Activated CD4-positive, alpha-beta T cell treated with anti-CD3 and anti-CD28 coated beads for 36 hours (primary cell): ENCODE data around the gene AGPAT4. TPM values are rescaled to one million over a fixed set of nuclear protein-coding genes. Genes with fewer than 3 reads are reported as not detected.
"Not testable (repeated sequence)": the region's sequence is repeated elsewhere in the genome, so short reads cannot be mapped to it uniquely, and the experiment has no call there.

Experiments
- ATAC-seq: fragments of 200-7000 bp; cut with Tn5 transposase; one replicate; pipeline ENCODE4 v1.10.0; 2021; ENCODE audit warnings: mild to moderate bottlenecking, moderate library complexity
- CTCF ChIA-PET: fragments of 350-600 bp; sonication (Branson Sonifier 250); formaldehyde crosslinking; loops from one replicate; lab custom pipeline; 2021; ENCODE audit warnings: antibody characterized with exemption; lab: Charles Lee
- POLR2A ChIA-PET: fragments of 350-600 bp; sonication (Branson Sonifier 250); formaldehyde crosslinking; loops from one replicate; lab custom pipeline; 2021; ENCODE audit warnings: antibody characterized with exemption, inconsistent platforms; lab: Charles Lee
- DNase-seq: peaks from one replicate; pipeline ENCODE4 v3.0.0-alpha.2; 2020
- H3K27ac Mint-ChIP-seq: one replicate; pipeline ENCODE4 v1.8.0; 2021; ENCODE audit warnings: mixed read lengths
- H3K27me3 Mint-ChIP-seq: one replicate; pipeline ENCODE4 v1.8.0; 2021; ENCODE audit warnings: mixed read lengths
- H3K36me3 Mint-ChIP-seq: one replicate; pipeline ENCODE4 v1.8.0; 2021; ENCODE audit warnings: low read depth, mixed read lengths
- H3K4me1 Mint-ChIP-seq: one replicate; pipeline ENCODE4 v1.8.0; 2021; ENCODE audit warnings: mixed read lengths
- H3K4me3 Mint-ChIP-seq: one replicate; pipeline ENCODE4 v1.8.0; 2021; ENCODE audit warnings: mild to moderate bottlenecking, moderate library complexity, mixed read lengths
- H3K9me3 Mint-ChIP-seq: one replicate; pipeline ENCODE4 v1.8.0; 2021; ENCODE audit warnings: low read depth, mixed read lengths
- intact Hi-C, 2 experiments: fragments of 100-400 bp; cut with DNase I in 1 of 2; cut with micrococcal nuclease in 1 of 2; formaldehyde crosslinking; loops; one replicate each; pipeline versions ENCODE4 v1.14.2 to v1.15.1; 2022 to 2024; cut with DNase I, micrococcal nuclease
- total RNA-seq, 2 experiments: library from RNA; stranded (reverse); gene quantifications; one replicate each; pipeline ENCODE4 v1.2.3, GENCODE V29; 2021

AGPAT4 gene
- 1 to 10 TPM; 4.7 to 5.0 TPM for total RNA-seq

- intact Hi-C loops = loop anchor here (1.0 to 10.0 kb wide), 8 partner anchors 38 to 1453 kb away; partner anchors contain the start of genes MAP3K4 (in 2 of the 2), PACRG (in 1 of the 2) and PRKN (in 1 of the 2)
- H3K4me1 Mint-ChIP-seq = peaks cover 23% of the 10 kb centered on the region
Observed at GRCh38 chr6:161273752-161274487, at the start of gene AGPAT4. AGPAT4 (minus strand) TSS chr6:161274061; CDS start chr6:161232213, 41,848 bp downstream.

GRCh38 chr6:161319231-161319630 is 45.4 kb upstream of the AGPAT4 start:
- no peak for ATAC-seq
- no peaks in the 10 kb centered on the region for H3K36me3 Mint-ChIP-seq
- no peak overlapping the region for H3K27ac Mint-ChIP-seq
- H3K4me3 Mint-ChIP-seq = no peak overlapping the region
- H3K9me3 Mint-ChIP-seq = peaks cover 4% of the 10 kb centered on the region
- peaks cover 8% of the 10 kb centered on the region for H3K27me3 Mint-ChIP-seq
- intact Hi-C loops = no loop called here
- ChIA-PET CTCF (interaction anchor here (0.6 kb wide), 2 partner anchors 19 to 369 kb away, joined by 3 read pairs; no protein-coding TSS in a partner anchor), POLR2A (no interaction called here)
- no peaks in the 10 kb centered on the region for H3K4me1 Mint-ChIP-seq
- no peak for DNase-seq

More at GRCh38 chr6:161273752-161274487, at the start of gene AGPAT4:
- H3K9me3 Mint-ChIP-seq = no peaks in the 10 kb centered on the region
- peaks cover 6% of the 10 kb centered on the region for H3K27me3 Mint-ChIP-seq
- ChIA-PET CTCF (interaction anchor here (0.6 to 1.0 kb wide), 3 partner anchors 97 to 282 kb away, joined by 3 to 7 read pairs (median 3); no protein-coding TSS in a partner anchor), POLR2A (interaction anchor here (0.6 to 1.6 kb wide), 7 partner anchors 30 to 1132 kb away, joined by 3 to 6 read pairs (median 3); no protein-coding TSS in a partner anchor)
- ATAC-seq (peak; percentile 98), DNase-seq (peak; percentile 71)
- H3K27ac Mint-ChIP-seq = peak within 1 kb of the TSS; percentile 86
- H3K36me3 Mint-ChIP-seq = peaks cover 6% of the 10 kb centered on the region
- H3K4me3 Mint-ChIP-seq = peak within 1 kb of the TSS; percentile 70

GRCh38 chr6:161318456-161318855 is 44.6 kb upstream of the AGPAT4 start:
- Mint-ChIP-seq H3K4me3 (no peak overlapping the region), H3K4me1 (no peaks in the 10 kb centered on the region), H3K9me3 (peaks cover 4% of the 10 kb centered on the region), H3K27ac (no peak overlapping the region), H3K36me3 (no peaks in the 10 kb centered on the region), H3K27me3 (peaks cover 10% of the 10 kb centered on the region)
- DNase-seq = no peak
- ChIA-PET CTCF (no interaction called here), POLR2A (no interaction called here)
- intact Hi-C loops = no loop called here
- no peak for ATAC-seq

GRCh38 chr6:161316531-161316930 is 42.7 kb upstream of the AGPAT4 start:
- H3K4me1 Mint-ChIP-seq = no peaks in the 10 kb centered on the region
- CTCF ChIA-PET = no interaction called here
- no peaks in the 10 kb centered on the region for H3K36me3 Mint-ChIP-seq
- DNase-seq (no peak), ATAC-seq (no peak)
- H3K9me3 Mint-ChIP-seq = peaks cover 4% of the 10 kb centered on the region
- peaks cover 5% of the 10 kb centered on the region for H3K27me3 Mint-ChIP-seq
- POLR2A ChIA-PET = no interaction called here
- H3K4me3 Mint-ChIP-seq = no peak overlapping the region
- intact Hi-C loops = no loop called here
- H3K27ac Mint-ChIP-seq = no peak overlapping the region

- intact Hi-C loops, POLR2A ChIA-PET, ATAC-seq, H3K27ac Mint-ChIP-seq, H3K36me3 Mint-ChIP-seq, H3K4me3 Mint-ChIP-seq, H3K9me3 Mint-ChIP-seq, H3K27me3 Mint-ChIP-seq, DNase-seq, H3K4me1 Mint-ChIP-seq, CTCF ChIA-PET: not testable (repeated sequence)
Observed at GRCh38 chr6:161315246-161315917, 41.5 kb upstream of the AGPAT4 start.

GRCh38 chr6:161314541-161315245 is 40.8 kb upstream of the AGPAT4 start:
- H3K4me3 Mint-ChIP-seq, DNase-seq, H3K9me3 Mint-ChIP-seq, POLR2A ChIA-PET, H3K36me3 Mint-ChIP-seq, H3K4me1 Mint-ChIP-seq, H3K27ac Mint-ChIP-seq, CTCF ChIA-PET, ATAC-seq, H3K27me3 Mint-ChIP-seq, intact Hi-C loops: not testable (repeated sequence)

- no peak for DNase-seq
- no peaks in the 10 kb centered on the region for H3K4me1 Mint-ChIP-seq
- no peak overlapping the region for H3K27ac Mint-ChIP-seq
- intact Hi-C loops = no loop called here
- peaks cover 2% of the 10 kb centered on the region for H3K27me3 Mint-ChIP-seq
- H3K36me3 Mint-ChIP-seq = no peaks in the 10 kb centered on the region
- no peak for ATAC-seq
- no peak overlapping the region for H3K4me3 Mint-ChIP-seq
- ChIA-PET CTCF (interaction anchor here (0.6 kb wide), 1 partner anchor 13 kb away, joined by 3 read pairs; no protein-coding TSS in a partner anchor), POLR2A (no interaction called here)
- peaks cover 4% of the 10 kb centered on the region for H3K9me3 Mint-ChIP-seq
Observed at GRCh38 chr6:161313940-161314509, 40.2 kb upstream of the AGPAT4 start.

GRCh38 chr6:161313475-161313874 is 39.6 kb upstream of the AGPAT4 start:
- CTCF ChIA-PET = not testable (repeated sequence)

GRCh38 chr6:161309774-161310173 is 35.9 kb upstream of the AGPAT4 start:
- intact Hi-C loops, POLR2A ChIA-PET, CTCF ChIA-PET, H3K36me3 Mint-ChIP-seq, H3K4me1 Mint-ChIP-seq, H3K27ac Mint-ChIP-seq, H3K9me3 Mint-ChIP-seq, H3K27me3 Mint-ChIP-seq, H3K4me3 Mint-ChIP-seq: not testable (repeated sequence)
- DNase-seq (peak; percentile 14), ATAC-seq (peak; percentile 36)

More at GRCh38 chr6:161313475-161313874, 39.6 kb upstream of the AGPAT4 start:
- H3K27me3 Mint-ChIP-seq, H3K27ac Mint-ChIP-seq, intact Hi-C loops, ATAC-seq, H3K4me1 Mint-ChIP-seq, H3K4me3 Mint-ChIP-seq, H3K36me3 Mint-ChIP-seq, POLR2A ChIA-PET, H3K9me3 Mint-ChIP-seq, DNase-seq: not testable (repeated sequence)

GRCh38 chr6:161308075-161308655 is 34.3 kb upstream of the AGPAT4 start:
- POLR2A ChIA-PET = no interaction called here
- ATAC-seq (no peak), DNase-seq (no peak)
- H3K27me3 Mint-ChIP-seq = no peaks in the 10 kb centered on the region
- H3K9me3 Mint-ChIP-seq = no peaks in the 10 kb centered on the region
- H3K4me3 Mint-ChIP-seq = no peak overlapping the region
- intact Hi-C loops = no loop called here
- no peaks in the 10 kb centered on the region for H3K36me3 Mint-ChIP-seq
- no peaks in the 10 kb centered on the region for H3K4me1 Mint-ChIP-seq
- H3K27ac Mint-ChIP-seq = no peak overlapping the region
- CTCF ChIA-PET = no interaction called here

- no peak overlapping the region for H3K4me3 Mint-ChIP-seq
- no peak for ATAC-seq
- intact Hi-C loops = no loop called here
- no peaks in the 10 kb centered on the region for H3K27me3 Mint-ChIP-seq
- H3K36me3 Mint-ChIP-seq = no peaks in the 10 kb centered on the region
- no peaks in the 10 kb centered on the region for H3K4me1 Mint-ChIP-seq
- CTCF ChIA-PET = no interaction called here
- H3K9me3 Mint-ChIP-seq = no peaks in the 10 kb centered on the region
- POLR2A ChIA-PET = no interaction called here
- no peak for DNase-seq
- no peak overlapping the region for H3K27ac Mint-ChIP-seq
Observed at GRCh38 chr6:161305860-161306259, 32.0 kb upstream of the AGPAT4 start.
